Activated B cell treated with CpG ODN at 0.5 μM for 24 hours (primary cell): Measurements from ENCODE around the gene INPP5F. TPM values are rescaled to one million over a fixed set of nuclear protein-coding genes. Genes with fewer than 3 reads are reported as not detected.
"Not testable (repeated sequence)": the region's sequence is repeated elsewhere in the genome, so short reads cannot be mapped to it uniquely, and the experiment has no call there.

ENCODE experiments used
- ATAC-seq: fragments of 200-7000 bp; cut with Tn5 transposase; one replicate; pipeline ENCODE4 v1.10.0; 2021; ENCODE audit warnings: low read depth, mild to moderate bottlenecking, moderate library complexity
- CTCF ChIA-PET: fragments of 350-600 bp; sonication (Branson Sonifier 250); formaldehyde crosslinking; loops from one replicate; lab custom pipeline; 2021; ENCODE audit warnings: antibody characterized with exemption; lab: Charles Lee
- POLR2A ChIA-PET: fragments of 350-600 bp; sonication (Branson Sonifier 250); formaldehyde crosslinking; loops from one replicate; lab custom pipeline; 2021; ENCODE audit warnings: antibody characterized with exemption; lab: Charles Lee
- DNase-seq: peaks from one replicate; pipeline ENCODE4 v3.0.0; 2022
- H3K27ac Mint-ChIP-seq: one replicate; pipeline ENCODE4 v1.8.0; 2020; ENCODE audit warnings: mixed read lengths
- H3K27me3 Mint-ChIP-seq: one replicate; pipeline ENCODE4 v1.8.0; 2021; ENCODE audit warnings: mixed read lengths
- H3K36me3 Mint-ChIP-seq: one replicate; pipeline ENCODE4 v1.8.0; 2021; ENCODE audit warnings: low read depth, mixed read lengths
- H3K4me1 Mint-ChIP-seq: one replicate; pipeline ENCODE4 v1.8.0; 2021; ENCODE audit warnings: mixed read lengths
- H3K4me3 Mint-ChIP-seq: one replicate; pipeline ENCODE4 v1.8.0; 2020; ENCODE audit warnings: mild to moderate bottlenecking, mixed read lengths
- H3K9me3 Mint-ChIP-seq: one replicate; pipeline ENCODE4 v1.8.0; 2020; ENCODE audit warnings: mixed read lengths
- CTCF ChIP-seq: fragments of 200-600 bp; IDR thresholded peaks from one replicate; pipeline ENCODE4 v1.8.0; 2022; ENCODE audit warnings: antibody characterized with exemption, mild to moderate bottlenecking
- intact Hi-C: fragments of 100-400 bp; cut with micrococcal nuclease; formaldehyde crosslinking; loops from one replicate; pipeline ENCODE4 v1.15.1; 2024
- total RNA-seq: library from RNA; stranded (reverse); gene quantifications from 2 replicates; pipeline ENCODE4 v1.2.3, GENCODE V29; 2022

INPP5F gene
- total RNA-seq, 1 donor from 2014 or later = 53.5 TPM

GRCh38 chr10:119769886-119770285 is 44.0 kb downstream of the INPP5F start:
- ATAC-seq (no peak), DNase-seq (no peak)
- intact Hi-C loops = loop anchor here (5.0 kb wide), 1 partner anchor 37 kb away; no protein-coding TSS in a partner anchor
- H3K4me3 Mint-ChIP-seq = no peak overlapping the region
- H3K9me3 Mint-ChIP-seq = no peaks in the 10 kb centered on the region
- no peaks in the 10 kb centered on the region for H3K27me3 Mint-ChIP-seq
- ChIA-PET CTCF (interaction anchor here (0.9 kb wide), 1 partner anchor 83 kb away, joined by 3 read pairs; no protein-coding TSS in a partner anchor), POLR2A (interaction anchor here (0.6 kb wide), 1 partner anchor 688 kb away, joined by 8 read pairs; no protein-coding TSS in a partner anchor)
- H3K4me1 Mint-ChIP-seq = peaks cover 24% of the 10 kb centered on the region
- no peak overlapping the region for H3K27ac Mint-ChIP-seq
- H3K36me3 Mint-ChIP-seq = peaks cover 23% of the 10 kb centered on the region
- TF ChIP-seq CTCF = no peak

GRCh38 chr10:119770928-119771327 is 45.1 kb downstream of the INPP5F start:
- ATAC-seq = no peak
- Mint-ChIP-seq H3K27ac (no peak overlapping the region), H3K9me3 (no peaks in the 10 kb centered on the region), H3K27me3 (no peaks in the 10 kb centered on the region), H3K4me1 (peaks cover 30% of the 10 kb centered on the region), H3K36me3 (peaks cover 26% of the 10 kb centered on the region), H3K4me3 (no peak overlapping the region)
- intact Hi-C loops = loop anchor here (5.0 kb wide), 1 partner anchor 36 kb away; no protein-coding TSS in a partner anchor
- no peak for DNase-seq
- CTCF ChIA-PET = interaction anchor here (0.6 to 0.7 kb wide), 2 partner anchors 12 to 84 kb away, joined by 3 to 4 read pairs; no protein-coding TSS in a partner anchor
- POLR2A ChIA-PET = no interaction called here
- TF ChIP-seq CTCF = no peak

GRCh38 chr10:119772334-119772733 is 46.5 kb downstream of the INPP5F start:
- ATAC-seq (no peak), DNase-seq (no peak)
- ChIA-PET POLR2A (no interaction called here), CTCF (interaction anchor here (0.7 to 0.8 kb wide), 2 partner anchors 21 to 52 kb away, joined by 3 read pairs; no protein-coding TSS in a partner anchor)
- Mint-ChIP-seq H3K9me3 (no peaks in the 10 kb centered on the region), H3K4me3 (no peak overlapping the region), H3K27me3 (no peaks in the 10 kb centered on the region), H3K27ac (no peak overlapping the region), H3K36me3 (peaks cover 20% of the 10 kb centered on the region), H3K4me1 (peaks cover 22% of the 10 kb centered on the region)
- intact Hi-C loops = loop anchor here (5.0 kb wide), 1 partner anchor 35 kb away; no protein-coding TSS in a partner anchor
- no peak for TF ChIP-seq CTCF

- POLR2A ChIA-PET = not testable (repeated sequence)
Observed at GRCh38 chr10:119773041-119773440, 47.2 kb downstream of the INPP5F start.

GRCh38 chr10:119775529-119775928 is 49.7 kb downstream of the INPP5F start:
- Mint-ChIP-seq H3K4me1 (peaks cover 19% of the 10 kb centered on the region), H3K27ac (no peak overlapping the region), H3K4me3 (no peak overlapping the region), H3K9me3 (no peaks in the 10 kb centered on the region), H3K27me3 (no peaks in the 10 kb centered on the region), H3K36me3 (peaks cover 22% of the 10 kb centered on the region)
- POLR2A ChIA-PET = no interaction called here
- no peak for ATAC-seq
- no peak for DNase-seq
- no peak for TF ChIP-seq CTCF
- CTCF ChIA-PET = no interaction called here
- intact Hi-C loops = no loop called here

More at GRCh38 chr10:119773041-119773440, 47.2 kb downstream of the INPP5F start:
- DNase-seq, H3K4me3 Mint-ChIP-seq, H3K9me3 Mint-ChIP-seq, H3K27ac Mint-ChIP-seq, H3K27me3 Mint-ChIP-seq, ATAC-seq, CTCF ChIA-PET: not testable (repeated sequence)
- H3K4me1 Mint-ChIP-seq = peaks cover 17% of the 10 kb centered on the region
- intact Hi-C loops = loop anchor here (5.0 kb wide), 1 partner anchor 34 kb away; no protein-coding TSS in a partner anchor
- peaks cover 20% of the 10 kb centered on the region for H3K36me3 Mint-ChIP-seq
